Mucosa of stomach (tissue), 1 donor: ENCODE data around the gene SLC1A7.

Experiments used
- H3K27me3 ChIP-seq: one replicate; pipeline ENCODE4 v1.7.0; 2013; ENCODE audit warnings: mild to moderate bottlenecking, low read length; ENCODE audit not compliant: control insufficient read depth, insufficient read depth
- H3K36me3 ChIP-seq: one replicate; pipeline ENCODE4 v1.7.0; 2013; ENCODE audit warnings: low read length; ENCODE audit not compliant: control insufficient read depth, insufficient read depth
- H3K4me1 ChIP-seq: one replicate; pipeline ENCODE4 v1.7.0; 2013; ENCODE audit warnings: mild to moderate bottlenecking, low read length; ENCODE audit not compliant: control insufficient read depth, insufficient read depth
- H3K4me3 ChIP-seq: one replicate; pipeline ENCODE4 v1.7.0; 2013; ENCODE audit warnings: low read length
- H3K9ac ChIP-seq: one replicate; pipeline ENCODE4 v1.7.0; 2013; ENCODE audit warnings: mild to moderate bottlenecking, low read length, moderate library complexity
- H3K9me3 ChIP-seq: one replicate; pipeline ENCODE4 v1.7.0; 2013; ENCODE audit warnings: mild to moderate bottlenecking, low read length, moderate library complexity; ENCODE audit not compliant: control insufficient read depth
- donor health status: Pancreatic carcinoma.

Gene SLC1A7

DNA sequence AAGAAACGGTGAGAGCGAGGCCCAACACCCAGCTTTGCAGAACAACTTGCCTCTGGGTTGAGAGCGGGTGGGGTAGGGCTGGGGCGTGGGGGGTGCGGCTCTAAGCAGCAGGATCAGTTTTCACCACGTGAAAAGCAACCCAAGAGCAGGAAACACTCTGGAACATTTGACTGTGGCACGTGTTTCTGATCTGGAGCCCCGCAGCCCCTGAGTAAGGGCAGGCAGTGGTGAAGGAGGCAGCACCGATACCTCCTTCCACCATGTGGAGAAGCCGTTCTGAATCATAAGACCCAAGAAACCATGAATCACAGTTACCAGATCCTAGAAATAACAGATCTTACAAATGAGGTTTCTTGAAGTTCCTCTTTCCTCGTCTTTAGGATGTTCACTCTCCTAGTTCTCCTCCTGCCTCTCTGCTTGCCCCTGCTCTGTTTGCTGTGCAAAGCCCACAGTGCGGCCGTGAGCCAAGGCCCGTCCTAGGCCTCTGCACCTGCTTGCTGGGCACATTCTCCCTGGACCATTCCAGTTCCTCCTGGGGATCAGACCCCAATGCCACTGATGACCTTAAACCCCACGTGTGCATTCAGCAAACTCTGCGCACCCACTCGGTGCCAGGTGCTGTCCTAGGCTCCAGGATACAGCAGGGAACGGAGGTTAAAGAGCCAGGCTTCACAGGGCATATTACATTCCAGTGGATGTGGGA lies 31.9 kb downstream of the SLC1A7 start:
- H3K4me1 ChIP-seq: peaks cover 60% of the 10 kb centered on the region
- no peaks in the 10 kb centered on the region for H3K36me3 ChIP-seq
- peaks cover under 1% of the 10 kb centered on the region for H3K27me3 ChIP-seq
- no peaks in the 10 kb centered on the region for H3K9me3 ChIP-seq
- H3K9ac ChIP-seq: no peak overlapping the region
- no peak overlapping the region for H3K4me3 ChIP-seq

DNA sequence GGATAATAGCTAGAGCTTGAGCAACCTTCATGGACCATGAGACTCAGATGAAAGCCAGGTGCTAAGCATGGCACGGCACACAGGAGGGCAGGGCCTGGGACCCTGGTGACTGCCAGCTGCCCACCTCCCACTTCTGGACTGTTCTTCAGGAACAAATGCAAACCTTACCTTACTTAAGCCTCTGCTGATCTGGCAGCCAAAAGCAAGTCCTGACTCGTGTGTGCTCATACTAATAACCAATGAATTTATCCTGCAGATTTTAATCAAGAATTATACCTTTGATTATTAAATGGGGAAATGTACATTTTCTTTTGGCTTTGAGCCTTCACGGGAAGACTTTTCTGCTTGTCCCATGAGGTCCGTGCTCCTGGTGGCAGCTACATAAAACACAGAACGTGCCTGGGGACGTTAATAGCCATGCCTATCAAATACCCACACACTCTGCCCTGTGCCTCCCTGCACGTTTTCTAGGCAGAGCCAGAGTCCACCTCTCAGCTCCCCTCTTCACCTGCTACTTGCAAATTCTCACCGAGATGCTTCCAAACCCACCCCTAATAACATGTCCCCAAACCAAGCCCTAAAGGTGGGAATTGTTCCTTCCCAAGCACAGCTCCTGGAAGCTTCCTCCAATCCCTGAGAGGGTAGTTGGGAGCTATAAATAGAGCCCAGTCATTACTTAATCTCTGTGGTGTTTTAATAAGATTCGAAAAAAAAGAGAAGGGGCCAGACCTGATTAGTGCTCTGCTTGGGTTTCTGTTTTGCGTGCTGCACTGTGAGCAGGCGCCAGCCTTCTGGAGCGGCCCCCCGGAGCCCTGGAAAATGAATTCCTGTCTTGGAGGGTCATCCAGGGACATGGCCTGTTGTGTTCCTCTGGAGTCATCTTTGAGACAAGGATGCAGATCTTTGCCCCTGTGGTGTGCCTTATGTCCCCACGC lies 33.5 kb downstream of the SLC1A7 start:
- H3K4me3 ChIP-seq: no peak overlapping the region
- no peaks in the 10 kb centered on the region for H3K9me3 ChIP-seq
- H3K9ac ChIP-seq: no peak overlapping the region
- H3K36me3 ChIP-seq: no peaks in the 10 kb centered on the region
- H3K4me1 ChIP-seq: peaks cover 55% of the 10 kb centered on the region
- H3K27me3 ChIP-seq: peaks cover 3% of the 10 kb centered on the region

DNA sequence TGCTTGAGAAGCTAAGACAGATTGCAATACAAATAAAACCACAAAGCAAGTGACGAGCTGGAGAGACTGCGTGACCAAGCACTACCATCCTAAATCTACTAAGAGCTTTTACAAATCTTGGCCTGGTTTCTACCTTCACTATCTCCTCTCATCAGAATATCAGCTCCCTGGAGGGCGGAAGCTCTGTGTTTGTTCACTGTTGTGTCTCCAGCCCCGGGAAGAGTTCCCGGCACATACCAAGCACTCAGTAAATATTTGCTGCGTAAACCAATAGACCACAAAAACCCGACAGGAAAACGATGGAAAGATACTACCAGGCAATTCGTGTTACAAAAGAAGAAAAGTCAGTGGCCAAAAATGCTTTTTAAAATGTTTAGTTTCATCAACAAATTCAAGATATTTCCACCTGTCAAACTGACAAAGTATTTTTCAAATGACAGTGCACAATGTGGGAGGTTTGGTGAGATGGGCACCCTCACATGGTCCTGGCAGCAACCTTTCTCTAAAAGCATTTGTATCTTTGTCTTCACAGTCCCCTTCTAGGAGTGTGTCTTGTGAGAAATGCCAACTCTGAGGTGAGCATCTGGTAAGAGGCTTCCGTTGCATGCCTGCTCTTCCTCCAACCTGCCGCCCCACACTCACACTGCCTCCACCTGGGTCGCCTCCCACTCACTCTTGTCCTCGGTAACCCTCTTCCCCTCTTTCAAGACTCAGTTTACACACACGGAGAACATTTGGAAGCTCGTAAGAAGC lies 34.7 kb downstream of the SLC1A7 start:
- Histone ChIP-seq H3K36me3 (no peaks in the 10 kb centered on the region), H3K9ac (no peak overlapping the region), H3K27me3 (peaks cover 3% of the 10 kb centered on the region), H3K4me1 (peaks cover 55% of the 10 kb centered on the region), H3K9me3 (no peaks in the 10 kb centered on the region), H3K4me3 (no peak overlapping the region)

DNA sequence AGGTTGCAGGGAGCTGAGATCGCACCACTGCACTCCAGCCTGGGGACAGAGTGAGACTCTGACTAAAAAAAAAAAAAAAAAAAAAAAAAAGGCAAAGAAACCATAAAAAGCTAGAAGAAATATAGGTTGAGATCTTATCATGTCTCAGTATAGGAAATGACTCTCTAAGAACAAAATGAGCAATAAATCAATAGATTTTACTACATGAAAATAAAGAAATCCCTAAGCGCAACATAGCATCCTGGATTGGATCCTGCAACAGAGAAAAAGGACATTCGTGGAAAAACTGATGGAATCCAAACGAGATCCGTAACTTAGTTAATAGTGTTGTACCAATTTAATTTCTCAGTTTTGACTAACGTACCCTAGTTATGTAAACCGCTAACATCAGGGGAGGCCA lies 35.3 kb downstream of the SLC1A7 start:
- H3K36me3 ChIP-seq: no peaks in the 10 kb centered on the region
- H3K9me3 ChIP-seq: no peaks in the 10 kb centered on the region
- no peak overlapping the region for H3K9ac ChIP-seq
- peaks cover 48% of the 10 kb centered on the region for H3K4me1 ChIP-seq
- H3K4me3 ChIP-seq: no peak overlapping the region
- peaks cover 3% of the 10 kb centered on the region for H3K27me3 ChIP-seq

DNA sequence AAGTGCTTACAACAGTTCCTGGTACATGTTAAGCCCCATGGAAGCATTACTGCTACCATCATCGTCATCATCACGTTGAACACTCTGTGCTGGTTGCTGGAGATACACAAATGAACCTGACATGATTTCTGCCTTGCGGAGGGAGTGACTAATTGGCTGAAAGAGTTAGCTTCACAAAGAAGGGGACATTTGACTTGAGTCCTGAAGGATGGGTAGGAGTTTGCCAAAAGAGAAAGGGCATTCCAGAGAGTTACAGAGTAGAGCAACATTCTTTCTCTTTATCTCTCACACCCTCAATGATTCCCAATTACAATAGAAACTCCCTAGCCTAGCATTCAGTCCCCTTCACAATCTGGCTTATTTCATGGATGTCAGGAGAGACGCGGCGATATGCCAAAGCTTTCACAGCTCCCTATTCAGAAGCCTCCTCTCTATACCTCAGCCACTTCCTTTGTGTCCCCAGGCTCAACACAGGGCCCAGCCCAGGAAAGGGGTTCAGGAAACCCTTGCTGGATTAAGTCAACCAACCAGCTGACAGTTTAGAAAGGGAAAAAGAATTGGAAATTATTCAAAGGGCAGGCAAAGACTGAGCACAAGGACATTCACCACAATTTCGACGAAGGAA lies 38.0 kb downstream of the SLC1A7 start:
- H3K9me3 ChIP-seq: no peaks in the 10 kb centered on the region
- peaks cover 3% of the 10 kb centered on the region for H3K27me3 ChIP-seq
- H3K4me1 ChIP-seq: peaks cover 21% of the 10 kb centered on the region
- H3K4me3 ChIP-seq: no peak overlapping the region
- no peak overlapping the region for H3K9ac ChIP-seq
- no peaks in the 10 kb centered on the region for H3K36me3 ChIP-seq

DNA sequence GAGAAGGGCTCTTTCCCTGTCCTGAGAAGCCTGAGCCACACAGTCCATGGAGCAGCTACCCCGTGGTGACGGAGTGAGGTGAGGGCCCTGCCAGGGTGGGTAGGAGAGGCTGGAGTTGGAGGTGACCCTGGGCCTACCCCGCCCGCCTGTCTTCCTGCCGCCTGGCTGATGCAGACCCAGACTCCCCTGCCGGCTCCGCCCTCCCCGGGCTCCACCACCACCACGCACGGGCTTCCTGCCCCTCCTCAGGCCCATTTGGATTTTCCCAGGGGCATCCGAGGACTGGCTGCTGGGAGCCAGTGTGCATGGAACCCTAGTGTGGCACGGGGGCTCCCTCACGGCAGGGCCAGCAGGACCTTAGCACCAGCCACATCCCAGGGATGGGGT lies 47.9 kb downstream of the SLC1A7 start:
- no peaks in the 10 kb centered on the region for H3K9me3 ChIP-seq
- H3K4me3 ChIP-seq: no peak overlapping the region
- no peak overlapping the region for H3K9ac ChIP-seq

DNA sequence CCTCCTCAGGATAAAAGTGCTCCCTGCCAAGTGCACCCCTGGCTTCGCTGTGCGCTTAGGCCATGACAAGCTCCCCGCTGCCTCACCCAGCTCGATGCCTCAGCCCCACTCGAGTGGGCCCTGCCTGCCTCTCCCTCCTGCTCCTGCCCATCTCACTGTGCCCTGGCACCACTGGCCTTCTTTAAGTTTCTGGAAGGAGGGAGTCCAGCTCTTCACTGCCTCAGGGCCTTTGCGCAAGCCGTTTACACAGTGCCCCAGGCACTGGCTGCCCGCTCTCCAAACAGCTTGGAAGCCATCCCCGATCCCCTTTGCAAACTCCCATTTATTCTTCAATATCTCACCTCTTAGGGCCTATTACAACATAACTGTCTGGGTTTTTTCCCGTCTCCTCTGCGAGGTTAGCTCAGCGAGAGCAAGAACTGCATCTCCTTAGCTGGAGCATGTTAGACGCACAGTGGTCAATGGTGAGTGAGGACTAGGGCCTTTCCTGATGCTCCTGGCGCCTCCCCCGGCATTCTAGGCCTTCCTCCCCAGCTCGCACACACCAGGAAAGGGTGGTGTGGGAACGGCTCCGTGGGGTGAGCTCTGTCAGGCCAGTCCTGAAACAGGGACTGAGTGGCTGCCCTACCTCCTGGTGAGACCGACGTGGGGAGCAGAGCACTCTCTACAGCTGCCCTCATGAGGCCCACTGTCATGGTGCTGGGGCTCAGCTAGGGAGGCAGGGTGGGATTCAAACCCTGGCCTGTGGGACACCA lies 48.5 kb downstream of the SLC1A7 start:
- H3K4me3 ChIP-seq: no peak overlapping the region
- H3K9ac ChIP-seq: no peak overlapping the region
- H3K4me1 ChIP-seq: peaks cover 31% of the 10 kb centered on the region
- no peaks in the 10 kb centered on the region for H3K27me3 ChIP-seq
- no peaks in the 10 kb centered on the region for H3K9me3 ChIP-seq
- no peaks in the 10 kb centered on the region for H3K36me3 ChIP-seq

More for the DNA sequence above, 47.9 kb downstream of the SLC1A7 start:
- H3K27me3 ChIP-seq: no peaks in the 10 kb centered on the region
- H3K4me1 ChIP-seq: peaks cover 26% of the 10 kb centered on the region
- H3K36me3 ChIP-seq: no peaks in the 10 kb centered on the region

DNA sequence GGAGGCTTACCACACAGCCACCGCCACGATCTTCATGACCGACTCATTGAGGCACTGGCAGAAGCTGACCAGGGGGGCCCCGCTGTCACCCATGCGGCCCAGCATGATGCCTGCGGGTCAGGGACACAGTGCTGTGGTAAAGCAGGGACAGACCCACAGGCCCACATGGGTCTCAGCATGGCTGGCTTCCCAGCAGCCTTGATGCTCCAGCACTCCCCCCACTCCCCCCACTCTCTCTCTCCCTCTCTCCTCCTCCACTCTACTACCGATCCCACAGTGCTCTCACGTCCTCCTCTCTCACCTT lies 49.0 kb downstream of the SLC1A7 start:
- H3K4me3 ChIP-seq: no peak overlapping the region
- no peaks in the 10 kb centered on the region for H3K27me3 ChIP-seq
- no peaks in the 10 kb centered on the region for H3K36me3 ChIP-seq

DNA sequence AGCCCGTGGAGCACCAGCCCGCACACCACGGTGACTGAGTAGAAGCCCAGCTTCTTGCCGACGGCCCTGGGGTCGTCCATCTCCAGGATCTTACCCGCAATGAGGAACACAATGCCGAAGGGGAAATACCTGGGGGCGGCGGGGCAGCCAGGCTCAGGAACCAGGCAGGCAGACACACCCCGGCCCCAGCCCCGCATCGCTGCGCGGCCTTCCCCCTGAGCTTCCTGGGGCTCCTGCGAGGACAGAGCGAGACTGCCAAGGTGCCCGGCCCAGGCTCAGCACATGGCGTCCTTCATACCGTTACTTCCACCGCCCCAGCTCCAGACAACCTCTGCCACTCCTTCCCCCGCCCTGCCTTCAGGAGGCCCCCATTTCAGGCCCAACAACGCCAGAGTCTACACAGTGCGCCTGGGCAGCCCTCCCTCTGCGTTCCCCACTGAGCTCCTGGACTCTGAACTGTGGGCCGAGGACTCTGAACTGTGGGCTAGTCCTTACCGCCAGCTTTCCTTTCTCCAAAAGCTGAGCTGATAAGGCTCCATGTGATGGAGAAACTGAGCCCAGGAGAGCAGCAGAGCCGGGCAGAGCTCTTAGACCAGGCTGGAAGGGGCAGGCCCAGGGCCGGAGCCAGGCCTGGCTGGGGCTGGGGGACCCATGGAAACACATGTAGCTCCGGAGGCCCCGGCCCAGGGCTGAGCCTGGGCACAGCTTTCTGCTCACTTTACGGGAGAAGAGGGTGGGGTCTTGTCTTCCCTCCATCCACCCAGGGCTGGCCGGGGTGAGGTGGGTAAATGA lies 49.6 kb downstream of the SLC1A7 start:
- no peak overlapping the region for H3K9ac ChIP-seq
- H3K27me3 ChIP-seq: no peaks in the 10 kb centered on the region
- no peaks in the 10 kb centered on the region for H3K36me3 ChIP-seq
- H3K4me1 ChIP-seq: peaks cover 33% of the 10 kb centered on the region
- no peak overlapping the region for H3K4me3 ChIP-seq
- H3K9me3 ChIP-seq: no peaks in the 10 kb centered on the region

More for the DNA sequence above, 49.0 kb downstream of the SLC1A7 start:
- Histone ChIP-seq H3K9me3 (no peaks in the 10 kb centered on the region), H3K4me1 (peaks cover 33% of the 10 kb centered on the region), H3K9ac (no peak overlapping the region)

DNA sequence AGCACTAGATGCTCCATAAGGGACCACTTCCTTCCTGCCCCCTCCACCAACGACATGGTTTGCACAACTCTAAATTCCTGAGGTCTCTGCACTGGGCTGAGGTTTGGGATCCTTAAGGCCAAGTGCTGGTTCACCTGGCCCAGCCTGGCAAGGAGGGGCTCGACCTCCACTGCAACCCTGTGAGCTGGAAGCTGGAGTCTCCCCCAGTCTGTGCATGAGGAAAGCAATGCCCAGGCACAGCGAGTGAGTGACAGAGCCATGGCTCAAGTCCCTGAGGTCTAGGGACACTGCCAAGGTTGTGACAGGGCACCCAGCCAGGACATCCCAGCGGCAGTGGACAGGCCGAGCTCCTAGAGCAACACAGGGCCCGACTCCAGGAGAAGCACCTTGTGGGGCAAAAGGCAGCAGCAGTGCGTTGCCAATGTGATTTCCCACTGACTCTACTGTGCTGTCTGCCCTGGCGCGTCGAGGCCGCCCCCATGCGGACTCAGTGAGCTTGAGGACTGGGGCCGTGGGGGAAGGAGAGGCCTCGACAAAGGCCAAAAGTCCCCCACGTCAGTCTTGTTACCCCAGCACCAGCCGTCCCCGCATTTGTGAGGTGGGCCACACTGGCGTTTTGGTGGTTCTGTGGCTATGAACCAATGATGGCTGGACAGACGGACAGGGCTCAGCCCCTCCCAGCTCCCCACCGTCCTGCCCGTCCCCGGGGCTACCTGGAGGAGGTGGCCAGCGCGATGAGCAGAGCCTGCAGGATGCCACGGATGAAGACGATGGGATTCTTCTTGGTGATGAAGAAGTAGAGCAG lies 50.4 kb downstream of the SLC1A7 start:
- Histone ChIP-seq H3K9me3 (no peaks in the 10 kb centered on the region), H3K36me3 (no peaks in the 10 kb centered on the region), H3K27me3 (no peaks in the 10 kb centered on the region), H3K4me1 (peaks cover 33% of the 10 kb centered on the region), H3K9ac (no peak overlapping the region), H3K4me3 (no peak overlapping the region)
